ENCODE measurements around the gene MYO1D. TPM values are rescaled to one million over a fixed set of nuclear protein-coding genes. Genes with fewer than 3 reads are reported as not detected.
A peak's percentile ranks its signal among the peaks of the same experiment; 100 is the strongest.

Gene MYO1D
- total and polyA plus RNA-seq, 2 donors (not counting 1 experiment from before 2014, with no cell fraction given) = 5.4 to 26.7 TPM

GRCh38 chr17:32875230-32875917 is 1.6 kb downstream of the MYO1D start:
- no peak overlapping the region for H3K27ac Mint-ChIP-seq
- no CpG with 5 or more reads among the region's 2 CpGs for WGBS (ENCODE audit: insufficient coverage)
- no peak overlapping the region for H3K9ac ChIP-seq (ENCODE audit: low read length)

More at GRCh38 chr17:32875230-32875917, 1.6 kb downstream of the MYO1D start:
- no peaks in the 10 kb centered on the region for H3K27me3 ChIP-seq (replicated peaks in 1 of 4; ENCODE audit: control extremely low read depth in 1 of 4, control insufficient read depth in 3 of 4, insufficient read depth in 4 of 4, low read length in 3 of 4)
- Mint-ChIP-seq H3K4me3 (peak overlapping the region; percentile 92), H3K4me1 (peaks cover 29% of the 10 kb centered on the region), H3K9me3 (ENCODE audit: insufficient read depth) (no peaks in the 10 kb centered on the region), H3K27me3 (no peaks in the 10 kb centered on the region)
- no peak for ATAC-seq (ENCODE audit: low read depth)
- no peak overlapping the region for H2AFZ ChIP-seq (ENCODE audit: insufficient read depth, low read depth, low read length, poor library complexity, severe bottlenecking)
- peaks cover 19 to 24% of the 10 kb centered on the region in 2 donors for H3K4me1 ChIP-seq (ENCODE audit: control insufficient read depth in 2 of 2, insufficient read depth in 2 of 2, low read length in 2 of 2)
- intact Hi-C loops (cut with micrococcal nuclease) = loop anchor here (5.0 to 10.0 kb wide), 3 partner anchors 391 to 521 kb away; partner anchors contain the start of genes CDK5R1, PSMD11 and ZNF207
- H3K79me2 ChIP-seq (ENCODE audit: control insufficient read depth, insufficient read depth, low read length) = peaks cover 6% of the 10 kb centered on the region
- TF ChIP-seq, protein P1, sequence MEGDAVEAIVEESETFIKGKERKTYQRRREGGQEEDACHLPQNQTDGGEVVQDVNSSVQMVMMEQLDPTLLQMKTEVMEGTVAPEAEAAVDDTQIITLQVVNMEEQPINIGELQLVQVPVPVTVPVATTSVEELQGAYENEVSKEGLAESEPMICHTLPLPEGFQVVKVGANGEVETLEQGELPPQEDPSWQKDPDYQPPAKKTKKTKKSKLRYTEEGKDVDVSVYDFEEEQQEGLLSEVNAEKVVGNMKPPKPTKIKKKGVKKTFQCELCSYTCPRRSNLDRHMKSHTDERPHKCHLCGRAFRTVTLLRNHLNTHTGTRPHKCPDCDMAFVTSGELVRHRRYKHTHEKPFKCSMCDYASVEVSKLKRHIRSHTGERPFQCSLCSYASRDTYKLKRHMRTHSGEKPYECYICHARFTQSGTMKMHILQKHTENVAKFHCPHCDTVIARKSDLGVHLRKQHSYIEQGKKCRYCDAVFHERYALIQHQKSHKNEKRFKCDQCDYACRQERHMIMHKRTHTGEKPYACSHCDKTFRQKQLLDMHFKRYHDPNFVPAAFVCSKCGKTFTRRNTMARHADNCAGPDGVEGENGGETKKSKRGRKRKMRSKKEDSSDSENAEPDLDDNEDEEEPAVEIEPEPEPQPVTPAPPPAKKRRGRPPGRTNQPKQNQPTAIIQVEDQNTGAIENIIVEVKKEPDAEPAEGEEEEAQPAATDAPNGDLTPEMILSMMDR (IDR thresholded peaks at IDR 0.05) = no peak
- no peak for TF ChIP-seq EZH2 (IDR thresholded peaks at IDR 0.05; ENCODE audit: borderline replicate concordance, insufficient read depth, low read depth, low read length, poor library complexity, severe bottlenecking)
- H4K20me1 ChIP-seq (ENCODE audit: control insufficient read depth, insufficient read depth, low read length, poor library complexity, severe bottlenecking) = no peaks in the 10 kb centered on the region
- no peaks in the 10 kb centered on the region for H3K36me3 ChIP-seq (replicated peaks in 1 of 2; ENCODE audit: control extremely low read depth in 1 of 2, control insufficient read depth in 1 of 2, extremely low read depth in 1 of 2, insufficient read depth in 2 of 2, low read length in 1 of 2)
- H3K9me3 ChIP-seq (ENCODE audit: control extremely low read depth in 1 of 3, control insufficient read depth in 2 of 3, insufficient read depth in 1 of 3, low read length in 2 of 3) = peaks cover 0 to 2% (median 0%) of the 10 kb centered on the region in 3 donors
- POLR2A ChIA-PET = interaction anchor here (1.3 kb wide), 1 partner anchor 92 kb away, joined by 4 read pairs; no protein-coding TSS in a partner anchor
- peak overlapping the region; percentile 90 for H3K4me2 ChIP-seq (replicated peaks; ENCODE audit: low read depth, low read length, poor library complexity, severe bottlenecking)
- CTCF ChIA-PET = interaction anchor here (0.9 to 8.7 kb wide), 13 partner anchors 10 to 375 kb away, joined by 3 to 175 read pairs (median 8); a partner anchor contains a TSS
- H3K4me3 ChIP-seq (ENCODE audit: control extremely low read depth in 1 of 5, extremely low read depth in 1 of 5, insufficient read depth in 1 of 5, low read depth in 2 of 5, low read length in 4 of 5) = peak overlapping the region in 1 of 5 experiments; percentile 80
- DNase-seq = peak; percentile 5
- no peak overlapping the region for H3K27ac ChIP-seq (ENCODE audit: low read length in 2 of 2)
